HepG2 (cell line): ENCODE data around the gene CROCC. TPM values are rescaled to one million over a fixed set of nuclear protein-coding genes. Genes with fewer than 3 reads are reported as not detected.

Source experiments
- DNMT3B ChIP-seq: conservative IDR thresholded peaks from 2 replicates; pipeline ENCODE4 v1.6.1; 2016; ENCODE audit warnings: missing biosample characterization, control low read depth
- EP300 ChIP-seq, 3 experiments: sonication (generic) in 1 of 3; formaldehyde crosslinking in 1 of 3; IDR thresholded peaks; 2 replicates each; pipeline versions ENCODE4 v1.5.1 to v1.6.1; 2011 to 2020; ENCODE audit warnings: low read depth in 2 of 3, low read length in 2 of 3, borderline replicate concordance in 1 of 3, improper control_type of control experiment in 1 of 3, mild to moderate bottlenecking in 1 of 3, missing genetic modification reagents in 1 of 3, moderate library complexity in 1 of 3
- HNRNPK ChIP-seq: fragments of 200-400 bp; formaldehyde crosslinking; IDR thresholded peaks from 2 replicates; pipeline ENCODE4 v1.6.1; 2018; ENCODE audit warnings: low read length, low read depth, moderate library complexity, mild to moderate bottlenecking; ENCODE audit not compliant: poor library complexity, severe bottlenecking
- MIXL1 ChIP-seq: IDR thresholded peaks from 2 replicates; pipeline ENCODE4 v1.6.1; 2016
- MXI1 ChIP-seq: IDR thresholded peaks from 3 replicates; pipeline ENCODE4 v1.6.1; 2012; ENCODE audit warnings: low read depth, low read length, inconsistent platforms, borderline replicate concordance
- NFE2L1 ChIP-seq: sonication (generic); formaldehyde crosslinking; IDR thresholded peaks from 2 replicates; pipeline ENCODE4 v1.4.0; 2020; ENCODE audit warnings: missing genetic modification reagents, mild to moderate bottlenecking, borderline replicate concordance
- NONO ChIP-seq, 2 experiments: fragments of 450-650 bp in 1 of 2; sonication (generic) in 1 of 2; formaldehyde crosslinking in 1 of 2; IDR thresholded peaks in 1 of 2; conservative IDR thresholded peaks in 1 of 2; 2 replicates each; pipeline versions ENCODE4 v1.6.1 to v1.8.0; 2017 to 2022; ENCODE audit warnings: mild to moderate bottlenecking in 1 of 2, missing genetic modification reagents in 1 of 2, moderate library complexity in 1 of 2
- NR2F6 ChIP-seq, 2 experiments: IDR thresholded peaks; 2 replicates each; pipeline ENCODE4 v1.6.1; 2016; ENCODE audit warnings: antibody characterized with exemption in 1 of 2, mild to moderate bottlenecking in 1 of 2
- SALL1 ChIP-seq: sonication (generic); formaldehyde crosslinking; IDR thresholded peaks from 2 replicates; pipeline ENCODE4 v1.8.0; 2022; ENCODE audit warnings: mild to moderate bottlenecking, missing genetic modification reagents
- SIX1 ChIP-seq: sonication (generic); formaldehyde crosslinking; IDR thresholded peaks from 2 replicates; pipeline ENCODE4 v1.4.0; 2020; ENCODE audit warnings: missing genetic modification reagents, borderline replicate concordance
- SOX13 ChIP-seq, 3 experiments: fragments of 450-650 bp in 1 of 3; sonication (generic) in 1 of 3; formaldehyde crosslinking in 1 of 3; IDR thresholded peaks in 2 of 3; conservative IDR thresholded peaks in 1 of 3; 2 replicates each; pipeline versions ENCODE4 v1.5.0 to v1.6.1; 2016 to 2020; ENCODE audit warnings: antibody characterized with exemption in 1 of 3, mild to moderate bottlenecking in 1 of 3, missing compliant biosample characterization in 1 of 3, missing genetic modification reagents in 1 of 3, moderate library complexity in 1 of 3
- SOX6 ChIP-seq, 2 experiments: fragments of 450-650 bp in 1 of 2; sonication (generic) in 1 of 2; formaldehyde crosslinking in 1 of 2; IDR thresholded peaks; 2 replicates each; pipeline versions ENCODE4 v1.4.0 to v1.6.1; 2017 to 2020; ENCODE audit warnings: antibody characterized with exemption in 1 of 2, mild to moderate bottlenecking in 1 of 2, missing genetic modification reagents in 1 of 2
- TOE1 ChIP-seq: sonication (generic); formaldehyde crosslinking; IDR thresholded peaks from 2 replicates; pipeline ENCODE4 v1.4.0; 2020; ENCODE audit warnings: mild to moderate bottlenecking, missing genetic modification reagents
- ZBTB7B ChIP-seq: sonication (generic); formaldehyde crosslinking; IDR thresholded peaks from 2 replicates; pipeline ENCODE4 v1.4.0; 2020; ENCODE audit warnings: missing genetic modification reagents
- ZMAT3 ChIP-seq: sonication (generic); formaldehyde crosslinking; conservative IDR thresholded peaks from 2 replicates; pipeline ENCODE4 v1.7.0; 2021; ENCODE audit warnings: missing genetic modification reagents
- ZNF12 ChIP-seq: sonication (generic); formaldehyde crosslinking; IDR thresholded peaks from 2 replicates; pipeline ENCODE4 v1.5.0; 2020; ENCODE audit warnings: missing genetic modification reagents
- ZNF235 ChIP-seq: sonication (generic); formaldehyde crosslinking; IDR thresholded peaks from 2 replicates; pipeline ENCODE4 v1.8.1; 2023; ENCODE audit warnings: mild to moderate bottlenecking, missing genetic modification reagents, borderline replicate concordance
- ZNF24 ChIP-seq: fragments of 450-650 bp; IDR thresholded peaks from 2 replicates; pipeline ENCODE4 v1.6.1; 2017; ENCODE audit warnings: antibody characterized with exemption, mild to moderate bottlenecking
- ZNF792 ChIP-seq: IDR thresholded peaks from 2 replicates; pipeline ENCODE4 v1.6.1; 2016
- polyA plus RNA-seq, 8 experiments: library from polyadenylated mRNA; depleted of rRNA in 3 of 8; stranded (reverse) in 7 of 8; unstranded in 1 of 8; fragments of >200 nt; fragmentation: Illumina TruSeq in 4 of 8; extraction: Trizol in 4 of 8; gene quantifications; 2 replicates each; pipeline versions ENCODE4 v1.2.1 to v1.2.3, GENCODE V29; 2011 to 2016; ENCODE audit warnings: low read depth in 4 of 8, missing spikeins in 1 of 8, mixed read lengths in 1 of 8; ENCODE audit not compliant: insufficient read depth in 1 of 8
- total RNA-seq, 5 experiments: library from RNA; depleted of rRNA; stranded (reverse); fragments of >200 nt; fragmentation: Illumina TruSeq; extraction: Trizol; gene quantifications; 2 replicates each; pipeline ENCODE4 v1.2.3, GENCODE V29; 2016; ENCODE audit warnings: low read depth in 1 of 5
- TF ChIP-seq, protein P1 (sequence below): sonication (generic); formaldehyde crosslinking; IDR thresholded peaks from 2 replicates; pipeline ENCODE4 v1.8.1; 2023; ENCODE audit warnings: mild to moderate bottlenecking, missing genetic modification reagents, borderline replicate concordance
- TF ChIP-seq, protein P2 (sequence below): sonication (generic); formaldehyde crosslinking; IDR thresholded peaks from 2 replicates; pipeline ENCODE4 v1.5.0; 2020; ENCODE audit warnings: missing genetic modification reagents
- TF ChIP-seq, protein P3 (sequence below): sonication (generic); formaldehyde crosslinking; IDR thresholded peaks from 2 replicates; pipeline ENCODE4 v1.5.1; 2020; ENCODE audit warnings: mild to moderate bottlenecking, missing genetic modification reagents
- TF ChIP-seq, protein P4 (sequence below): IDR thresholded peaks from 2 replicates; pipeline ENCODE4 v1.6.1; 2016; ENCODE audit warnings: low read depth, borderline replicate concordance

The CROCC gene
- total and polyA plus RNA-seq, 2 of the 13 experiments (the other 11 are each of a cell fraction or from before 2014, with no cell fraction given): 7.8 to 15.5 TPM

DNA sequence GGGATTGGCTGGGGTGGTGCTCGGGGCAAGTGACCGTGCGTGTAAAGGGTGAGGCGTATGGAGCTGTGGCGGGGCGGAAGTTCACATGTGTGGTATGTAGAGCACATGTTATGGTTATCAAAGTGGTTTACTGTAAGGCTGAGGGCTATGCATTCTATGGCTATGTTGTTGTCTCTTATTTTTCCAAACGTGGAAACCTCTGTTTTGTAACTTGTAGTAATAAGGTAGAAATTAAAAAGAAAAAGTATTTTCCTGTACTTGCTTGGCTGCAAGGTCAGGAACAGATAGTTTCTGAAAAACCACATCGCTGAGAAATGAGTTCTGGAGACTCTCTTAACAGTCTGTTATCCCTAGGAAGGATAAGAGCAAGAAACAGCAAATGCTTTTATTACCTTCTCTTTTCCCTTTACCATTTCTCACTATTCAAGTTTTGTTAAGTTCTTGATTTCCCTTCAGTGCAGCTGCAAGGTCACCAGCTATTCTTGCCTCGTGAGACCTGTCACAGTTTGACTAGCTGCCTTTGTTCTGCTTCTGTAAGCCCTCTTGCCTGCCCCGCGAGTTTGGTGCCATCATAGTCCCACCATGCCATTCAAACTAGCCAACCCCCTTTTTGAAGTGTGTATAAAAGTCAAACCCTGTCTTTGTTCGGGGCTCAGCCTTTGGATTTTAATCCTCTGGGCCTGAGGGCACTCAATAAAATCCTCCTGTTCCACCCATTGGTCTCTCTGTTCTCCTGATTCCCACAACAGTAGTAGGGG, 16.4 kb upstream of the CROCC start (continued):
- TF ChIP-seq EP300 (IDR thresholded peaks at IDR 0.05; ENCODE audit: low read depth in 2 of 2, low read length in 2 of 2) (peak in 1 of 2 experiments; percentile 63; a peak in 2 of 4 replicates), EP300 (CRISPR knock-in tag; IDR thresholded peaks at IDR 0.05; ENCODE audit: borderline replicate concordance) (peak; percentile 71), ZNF792 (CRISPR knock-in tag) (peak; percentile 86; the same call in 1 of the 2 replicates), TOE1 (CRISPR knock-in tag) (peak; percentile 70; the same call in 1 of the 2 replicates), SALL1 (CRISPR knock-in tag) (no peak; the same call in none of the 2 replicates), ZNF24 (no peak; the same call in 1 of the 2 replicates), ZMAT3 (CRISPR knock-in tag) (0 out of 2 replicates have a peak, but pooled peaks have one; percentile 30), SOX6 (IDR thresholded peaks at IDR 0.05) (no peak), SOX6 (CRISPR knock-in tag; IDR thresholded peaks at IDR 0.05) (peak; percentile 63; the same call in 1 of the 2 replicates), ZBTB7B (CRISPR knock-in tag) (no peak), ZNF235 (0 out of 2 replicates have a peak, but pooled peaks have one; percentile 67), SOX13 (IDR thresholded peaks at IDR 0.05) (peak; percentile 61; the same call in 1 of the 2 replicates), SOX13 (CRISPR knock-in tag; conservative IDR thresholded peaks at IDR 0.05 in 1 of 2, IDR thresholded peaks at IDR 0.05 in 1 of 2) (peak in 1 of 2 experiments; percentile 97; a peak in 2 of 4 replicates), NR2F6 (IDR thresholded peaks at IDR 0.05) (peak; percentile 28; the same call in 1 of the 2 replicates), NR2F6 (CRISPR knock-in tag; IDR thresholded peaks at IDR 0.05) (peak; percentile 28; the same call in 1 of the 2 replicates), NONO (IDR thresholded peaks at IDR 0.05) (no peak), NONO (CRISPR knock-in tag; conservative IDR thresholded peaks at IDR 0.05) (peak; percentile 82), DNMT3B (CRISPR knock-in tag) (peak; percentile 15; the same call in 1 of the 2 replicates), MXI1 (peak; percentile 71; the same call in 2 of the 3 replicates), SIX1 (CRISPR knock-in tag) (no peak), MIXL1 (CRISPR knock-in tag) (peak; percentile 82), ZNF12 (CRISPR knock-in tag) (peak; percentile 72; the same call in 1 of the 2 replicates), HNRNPK (peak; percentile 7), NFE2L1 (CRISPR knock-in tag) (no peak)
- TF ChIP-seq, protein P1, sequence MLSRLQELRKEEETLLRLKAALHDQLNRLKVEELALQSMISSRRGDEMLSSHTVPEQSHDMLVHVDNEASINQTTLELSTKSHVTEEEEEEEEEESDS: peak; percentile 100
- TF ChIP-seq, protein P2, sequence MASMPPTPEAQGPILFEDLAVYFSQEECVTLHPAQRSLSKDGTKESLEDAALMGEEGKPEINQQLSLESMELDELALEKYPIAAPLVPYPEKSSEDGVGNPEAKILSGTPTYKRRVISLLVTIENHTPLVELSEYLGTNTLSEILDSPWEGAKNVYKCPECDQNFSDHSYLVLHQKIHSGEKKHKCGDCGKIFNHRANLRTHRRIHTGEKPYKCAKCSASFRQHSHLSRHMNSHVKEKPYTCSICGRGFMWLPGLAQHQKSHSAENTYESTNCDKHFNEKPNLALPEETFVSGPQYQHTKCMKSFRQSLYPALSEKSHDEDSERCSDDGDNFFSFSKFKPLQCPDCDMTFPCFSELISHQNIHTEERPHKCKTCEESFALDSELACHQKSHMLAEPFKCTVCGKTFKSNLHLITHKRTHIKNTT (CRISPR knock-in tag): no peak
- TF ChIP-seq, protein P3, sequence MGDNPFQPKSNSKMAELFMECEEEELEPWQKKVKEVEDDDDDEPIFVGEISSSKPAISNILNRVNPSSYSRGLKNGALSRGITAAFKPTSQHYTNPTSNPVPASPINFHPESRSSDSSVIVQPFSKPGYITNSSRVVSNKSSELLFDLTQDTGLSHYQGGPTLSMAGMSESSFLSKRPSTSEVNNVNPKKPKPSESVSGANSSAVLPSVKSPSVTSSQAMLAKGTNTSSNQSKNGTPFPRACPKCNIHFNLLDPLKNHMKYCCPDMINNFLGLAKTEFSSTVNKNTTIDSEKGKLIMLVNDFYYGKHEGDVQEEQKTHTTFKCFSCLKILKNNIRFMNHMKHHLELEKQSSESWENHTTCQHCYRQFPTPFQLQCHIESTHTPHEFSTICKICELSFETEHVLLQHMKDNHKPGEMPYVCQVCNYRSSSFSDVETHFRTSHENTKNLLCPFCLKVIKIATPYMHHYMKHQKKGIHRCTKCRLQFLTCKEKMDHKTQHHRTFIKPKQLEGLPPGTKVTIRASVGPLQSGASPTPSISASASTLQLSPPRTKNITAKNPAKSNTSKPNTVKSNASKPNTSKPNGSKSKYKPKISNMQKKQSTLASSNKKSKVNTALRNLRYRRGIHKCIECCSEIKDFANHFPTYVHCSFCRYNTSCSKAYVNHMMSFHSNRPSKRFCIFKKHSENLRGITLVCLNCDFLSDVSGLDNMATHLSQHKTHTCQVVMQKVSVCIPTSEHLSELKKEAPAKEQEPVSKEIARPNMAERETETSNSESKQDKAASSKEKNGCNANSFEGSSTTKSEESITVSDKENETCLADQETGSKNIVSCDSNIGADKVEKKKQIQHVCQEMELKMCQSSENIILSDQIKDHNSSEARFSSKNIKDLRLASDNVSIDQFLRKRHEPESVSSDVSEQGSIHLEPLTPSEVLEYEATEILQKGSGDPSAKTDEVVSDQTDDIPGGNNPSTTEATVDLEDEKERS: 0 out of 2 replicates have a peak, but pooled peaks have one; percentile 47
- TF ChIP-seq, protein P4, sequence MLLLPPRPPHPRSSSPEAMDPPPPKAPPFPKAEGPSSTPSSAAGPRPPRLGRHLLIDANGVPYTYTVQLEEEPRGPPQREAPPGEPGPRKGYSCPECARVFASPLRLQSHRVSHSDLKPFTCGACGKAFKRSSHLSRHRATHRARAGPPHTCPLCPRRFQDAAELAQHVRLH (CRISPR knock-in tag): peak; percentile 85; the same call in 1 of the 2 replicates
